Measurements from ENCODE around the gene SUN1. TPM values are rescaled to one million over a fixed set of nuclear protein-coding genes. Genes with fewer than 3 reads are reported as not detected.

The SUN1 gene
- total RNA-seq, 3 donors from 2014 or later (not counting 1 experiment from before 2014, with no cell fraction given) = 40.2 to 63.5 (median 48.0) TPM

- H3K4me3 Mint-ChIP-seq = no peak overlapping the region
- no peak overlapping the region for H3K27ac Mint-ChIP-seq
- Histone ChIP-seq H3K9me3 (ENCODE audit: control insufficient read depth, insufficient read depth, low read length) (no peaks in the 10 kb centered on the region), H3K4me1 (ENCODE audit: control insufficient read depth, insufficient read depth, low read length) (no peaks in the 10 kb centered on the region), H3K27ac (ENCODE audit: low read length) (no peak overlapping the region), H3K4me3 (ENCODE audit: low read length) (no peak overlapping the region), H3K27me3 (ENCODE audit: control insufficient read depth, insufficient read depth, low read length) (no peaks in the 10 kb centered on the region), H3K36me3 (ENCODE audit: control insufficient read depth, insufficient read depth, low read length) (peaks cover 45% of the 10 kb centered on the region)
- intact Hi-C loops (cut with micrococcal nuclease) = no loop called here
- no peaks in the 10 kb centered on the region for H3K9me3 Mint-ChIP-seq
- H3K4me1 Mint-ChIP-seq = peaks cover 0 to 4% of the 10 kb centered on the region in 2 donors
- ATAC-seq = no peak
- 96% methylated on average over 30 of the region's 30 CpGs for WGBS (ENCODE audit: insufficient coverage)
- no peak for DNase-seq
- no peak for TF ChIP-seq CTCF (IDR thresholded peaks at IDR 0.05)
- H3K27me3 Mint-ChIP-seq (ENCODE audit: low read depth in 2 of 2) = no peaks in the 10 kb centered on the region
- peaks cover 7% of the 10 kb centered on the region for H3K36me3 Mint-ChIP-seq
Observed at GRCh38 chr7:856444-857095, 24.3 kb downstream of the SUN1 start.

GRCh38 chr7:857661-858060, 25.4 kb downstream of the SUN1 start:
- peaks cover 8% of the 10 kb centered on the region for H3K36me3 Mint-ChIP-seq
- no peak for ATAC-seq
- intact Hi-C loops (cut with micrococcal nuclease) = no loop called here

GRCh38 chr7:859359-860030, 27.2 kb downstream of the SUN1 start:
- Histone ChIP-seq H3K4me1 (ENCODE audit: control insufficient read depth, insufficient read depth, low read length) (no peaks in the 10 kb centered on the region), H3K27me3 (ENCODE audit: control insufficient read depth, insufficient read depth, low read length) (no peaks in the 10 kb centered on the region), H3K4me3 (ENCODE audit: low read length) (no peak overlapping the region), H3K27ac (ENCODE audit: low read length) (no peak overlapping the region), H3K9me3 (ENCODE audit: control insufficient read depth, insufficient read depth, low read length) (no peaks in the 10 kb centered on the region), H3K36me3 (ENCODE audit: control insufficient read depth, insufficient read depth, low read length) (peaks cover 26% of the 10 kb centered on the region)
- H3K36me3 Mint-ChIP-seq = peaks cover 8% of the 10 kb centered on the region
- H3K4me1 Mint-ChIP-seq = peaks cover 0 to 4% of the 10 kb centered on the region in 2 donors
- no peak overlapping the region for H3K27ac Mint-ChIP-seq
- no peak for TF ChIP-seq CTCF (IDR thresholded peaks at IDR 0.05)
- no peak for ATAC-seq
- no peak for DNase-seq
- WGBS (ENCODE audit: insufficient coverage) = 90% methylated on average over 16 of the region's 16 CpGs
- H3K9me3 Mint-ChIP-seq = no peaks in the 10 kb centered on the region
- intact Hi-C loops (cut with micrococcal nuclease) = no loop called here
- no peaks in the 10 kb centered on the region for H3K27me3 Mint-ChIP-seq (ENCODE audit: low read depth in 2 of 2)
- H3K4me3 Mint-ChIP-seq = no peak overlapping the region

More at GRCh38 chr7:857661-858060, 25.4 kb downstream of the SUN1 start:
- Mint-ChIP-seq H3K27me3 (ENCODE audit: low read depth in 2 of 2) (no peaks in the 10 kb centered on the region), H3K4me3 (no peak overlapping the region), H3K9me3 (no peaks in the 10 kb centered on the region), H3K4me1 (peaks cover 0 to 4% of the 10 kb centered on the region in 2 donors), H3K27ac (no peak overlapping the region)
- TF ChIP-seq CTCF (IDR thresholded peaks at IDR 0.05) = no peak
- Histone ChIP-seq H3K27me3 (ENCODE audit: control insufficient read depth, insufficient read depth, low read length) (no peaks in the 10 kb centered on the region), H3K4me1 (ENCODE audit: control insufficient read depth, insufficient read depth, low read length) (no peaks in the 10 kb centered on the region), H3K36me3 (ENCODE audit: control insufficient read depth, insufficient read depth, low read length) (peaks cover 44% of the 10 kb centered on the region), H3K4me3 (ENCODE audit: low read length) (no peak overlapping the region), H3K27ac (ENCODE audit: low read length) (no peak overlapping the region), H3K9me3 (ENCODE audit: control insufficient read depth, insufficient read depth, low read length) (no peaks in the 10 kb centered on the region)
- no peak for DNase-seq
- WGBS (ENCODE audit: insufficient coverage) = 98% methylated on average over 9 of the region's 9 CpGs

Measured in natural killer cell (primary cell).